Activated CD8-positive, alpha-beta memory T cell treated with anti-CD3 and anti-CD28 coated beads, Interleukin-2, amount 10 ng/mL, durations not matched to agents 7 days and 5 days (primary cell): Measurements from ENCODE around the gene RAET1L. TPM values are rescaled to one million over a fixed set of nuclear protein-coding genes. Genes with fewer than 3 reads are reported as not detected.
"Not testable (repeated sequence)": the region's sequence is repeated elsewhere in the genome, so short reads cannot be mapped to it uniquely, and the experiment has no call there.

Experiments
- ATAC-seq: fragments of 150-1000 bp; cut with Tn5 transposase; one replicate; pipeline ENCODE4 v1.10.0; 2021; ENCODE audit warnings: moderate library complexity
- CTCF ChIA-PET: fragments of 350-600 bp; sonication (Branson Sonifier 250); formaldehyde crosslinking; loops from one replicate; lab custom pipeline; 2021; ENCODE audit warnings: antibody characterized with exemption; lab: Charles Lee
- DNase-seq: peaks from one replicate; pipeline ENCODE4 v3.0.0-alpha.2; 2020
- H3K27ac Mint-ChIP-seq: one replicate; pipeline ENCODE4 v1.8.0; 2021; ENCODE audit warnings: mild to moderate bottlenecking, mixed read lengths
- H3K27me3 Mint-ChIP-seq: one replicate; pipeline ENCODE4 v1.8.0; 2021; ENCODE audit warnings: mixed read lengths
- H3K36me3 Mint-ChIP-seq: one replicate; pipeline ENCODE4 v1.8.0; 2021; ENCODE audit warnings: mild to moderate bottlenecking, mixed read lengths
- H3K4me1 Mint-ChIP-seq: one replicate; pipeline ENCODE4 v1.8.0; 2021; ENCODE audit warnings: mixed read lengths
- H3K4me3 Mint-ChIP-seq: one replicate; pipeline ENCODE4 v1.8.0; 2021; ENCODE audit warnings: mild to moderate bottlenecking, moderate library complexity, mixed read lengths
- H3K9me3 Mint-ChIP-seq: one replicate; pipeline ENCODE4 v1.8.0; 2022; ENCODE audit warnings: low read depth, mixed read lengths
- total RNA-seq, 2 experiments: library from RNA; stranded (reverse); gene quantifications; one replicate each; pipeline ENCODE4 v1.2.3, GENCODE V29; 2021

Gene RAET1L
- total RNA-seq, result not detected

- Mint-ChIP-seq H3K27me3 (peaks cover 66% of the 10 kb centered on the region), H3K27ac (no peak within 1 kb of the TSS), H3K4me3 (no peak within 1 kb of the TSS), H3K9me3 (no peaks in the 10 kb centered on the region), H3K4me1 (peaks cover 7% of the 10 kb centered on the region), H3K36me3 (no peaks in the 10 kb centered on the region)
- ATAC-seq, result peak; percentile 48
- CTCF ChIA-PET, result interaction anchor here (0.6 to 1.0 kb wide), 3 partner anchors 9 to 64 kb away, joined by 3 read pairs; no protein-coding TSS in a partner anchor
- DNase-seq, result no peak
Measured at GRCh38 chr6:150025201-150025917, at the start of gene RAET1L. Gene RAET1L, minus strand, starts transcription at chr6:150025532. Its CDS starts 61 bp downstream, at chr6:150025471.

GRCh38 chr6:150075034-150075421 is 49.7 kb upstream of the RAET1L start:
- peaks cover 44% of the 10 kb centered on the region for H3K27me3 Mint-ChIP-seq

GRCh38 chr6:150074396-150075033 is 49.2 kb upstream of the RAET1L start:
- CTCF ChIA-PET, result interaction anchor here (1.2 kb wide), 1 partner anchor 226 kb away, joined by 3 read pairs; no protein-coding TSS in a partner anchor

More at GRCh38 chr6:150075034-150075421, 49.7 kb upstream of the RAET1L start:
- CTCF ChIA-PET, result interaction anchor here (1.8 kb wide), 1 partner anchor 14 kb away, joined by 6 read pairs; no protein-coding TSS in a partner anchor
- Mint-ChIP-seq H3K27ac (no peak overlapping the region), H3K9me3 (no peaks in the 10 kb centered on the region), H3K36me3 (no peaks in the 10 kb centered on the region), H3K4me3 (no peak overlapping the region), H3K4me1 (peaks cover 66% of the 10 kb centered on the region)
- DNase-seq (no peak), ATAC-seq (no peak)

GRCh38 chr6:150072201-150072600 is 46.9 kb upstream of the RAET1L start:
- no peak overlapping the region for H3K4me3 Mint-ChIP-seq
- H3K4me1 Mint-ChIP-seq, result peaks cover 55% of the 10 kb centered on the region
- DNase-seq (peak; percentile 90), ATAC-seq (peak; percentile 53)
- no peaks in the 10 kb centered on the region for H3K9me3 Mint-ChIP-seq
- CTCF ChIA-PET, result interaction anchor here (0.8 to 1.3 kb wide), 3 partner anchors 9 to 346 kb away, joined by 3 to 5 read pairs (median 3); no protein-coding TSS in a partner anchor
- no peaks in the 10 kb centered on the region for H3K36me3 Mint-ChIP-seq
- H3K27me3 Mint-ChIP-seq, result peaks cover 31% of the 10 kb centered on the region
- peak overlapping the region; percentile 45 for H3K27ac Mint-ChIP-seq

More at GRCh38 chr6:150074396-150075033, 49.2 kb upstream of the RAET1L start:
- not testable (repeated sequence) for H3K4me3 Mint-ChIP-seq, H3K27ac Mint-ChIP-seq, ATAC-seq, DNase-seq, H3K9me3 Mint-ChIP-seq, H3K36me3 Mint-ChIP-seq
- Mint-ChIP-seq H3K27me3 (peaks cover 42% of the 10 kb centered on the region), H3K4me1 (peaks cover 61% of the 10 kb centered on the region)

GRCh38 chr6:150070236-150070818 is 45.0 kb upstream of the RAET1L start:
- H3K27me3 Mint-ChIP-seq, result peaks cover 33% of the 10 kb centered on the region
- peak overlapping the region; percentile 26 for H3K27ac Mint-ChIP-seq
- H3K4me3 Mint-ChIP-seq, result no peak overlapping the region
- CTCF ChIA-PET, result interaction anchor here (0.9 to 3.4 kb wide), 16 partner anchors 10 to 572 kb away, joined by 3 to 45 read pairs (median 5); no protein-coding TSS in a partner anchor
- no peaks in the 10 kb centered on the region for H3K9me3 Mint-ChIP-seq
- peaks cover 37% of the 10 kb centered on the region for H3K4me1 Mint-ChIP-seq
- DNase-seq (no peak), ATAC-seq (no peak)
- no peaks in the 10 kb centered on the region for H3K36me3 Mint-ChIP-seq

- H3K4me3 Mint-ChIP-seq, result no peak overlapping the region
- ATAC-seq (no peak), DNase-seq (no peak)
- H3K9me3 Mint-ChIP-seq, result no peaks in the 10 kb centered on the region
- CTCF ChIA-PET, result interaction anchor here (2.4 to 3.4 kb wide), 3 partner anchors 10 to 326 kb away, joined by 15 to 45 read pairs (median 26); no protein-coding TSS in a partner anchor
- H3K27me3 Mint-ChIP-seq, result peaks cover 28% of the 10 kb centered on the region
- no peak overlapping the region for H3K27ac Mint-ChIP-seq
- no peaks in the 10 kb centered on the region for H3K36me3 Mint-ChIP-seq
- peaks cover 34% of the 10 kb centered on the region for H3K4me1 Mint-ChIP-seq
Measured at GRCh38 chr6:150069706-150070105, 44.4 kb upstream of the RAET1L start.

GRCh38 chr6:150068720-150069648 is 43.7 kb upstream of the RAET1L start, which contains the start of gene ULBP3:
Gene ULBP3, minus strand, starts transcription at chr6:150069121. Its CDS starts 55 bp downstream, at chr6:150069066.
- Mint-ChIP-seq H3K36me3 (no peaks in the 10 kb centered on the region), H3K27ac (peak within 1 kb of the TSS; percentile 26), H3K27me3 (peaks cover 21% of the 10 kb centered on the region), H3K9me3 (no peaks in the 10 kb centered on the region), H3K4me3 (peak within 1 kb of the TSS; percentile 69), H3K4me1 (peaks cover 31% of the 10 kb centered on the region)
- DNase-seq (peak; percentile 85), ATAC-seq (peak; percentile 87)
- CTCF ChIA-PET, result interaction anchor here (0.7 to 3.4 kb wide), 8 partner anchors 11 to 327 kb away, joined by 3 to 45 read pairs (median 8); no protein-coding TSS in a partner anchor

GRCh38 chr6:150068151-150068550 is 42.8 kb upstream of the RAET1L start:
- DNase-seq (no peak), ATAC-seq (no peak)
- peak overlapping the region; percentile 69 for H3K4me3 Mint-ChIP-seq
- H3K9me3 Mint-ChIP-seq, result no peaks in the 10 kb centered on the region
- H3K36me3 Mint-ChIP-seq, result no peaks in the 10 kb centered on the region
- H3K4me1 Mint-ChIP-seq, result peaks cover 27% of the 10 kb centered on the region
- peaks cover 17% of the 10 kb centered on the region for H3K27me3 Mint-ChIP-seq
- H3K27ac Mint-ChIP-seq, result no peak overlapping the region
- CTCF ChIA-PET, result interaction anchor here (0.7 to 3.4 kb wide), 6 partner anchors 12 to 321 kb away, joined by 3 to 45 read pairs (median 5); no protein-coding TSS in a partner anchor

GRCh38 chr6:150065083-150065482 is 39.8 kb upstream of the RAET1L start:
- ATAC-seq (no peak), DNase-seq (no peak)
- Mint-ChIP-seq H3K9me3 (no peaks in the 10 kb centered on the region), H3K4me1 (peaks cover 10% of the 10 kb centered on the region), H3K27ac (no peak overlapping the region), H3K36me3 (no peaks in the 10 kb centered on the region), H3K4me3 (no peak overlapping the region), H3K27me3 (peaks cover 13% of the 10 kb centered on the region)
- CTCF ChIA-PET, result no interaction called here

GRCh38 chr6:150063640-150064039 is 38.3 kb upstream of the RAET1L start:
- Mint-ChIP-seq H3K27me3 (peaks cover 13% of the 10 kb centered on the region), H3K9me3 (no peaks in the 10 kb centered on the region), H3K4me3 (no peak overlapping the region), H3K27ac (no peak overlapping the region), H3K36me3 (no peaks in the 10 kb centered on the region), H3K4me1 (peaks cover 14% of the 10 kb centered on the region)
- DNase-seq, result no peak
- no peak for ATAC-seq
- CTCF ChIA-PET, result interaction anchor here (1.2 kb wide), 1 partner anchor 11 kb away, joined by 3 read pairs; no protein-coding TSS in a partner anchor

GRCh38 chr6:150059973-150060372 is 34.6 kb upstream of the RAET1L start:
- not testable (repeated sequence) for H3K36me3 Mint-ChIP-seq, H3K4me3 Mint-ChIP-seq, H3K27ac Mint-ChIP-seq, H3K9me3 Mint-ChIP-seq
- peaks cover 12% of the 10 kb centered on the region for H3K4me1 Mint-ChIP-seq
- DNase-seq (peak; percentile 73), ATAC-seq (peak; percentile 85)
- CTCF ChIA-PET, result interaction anchor here (0.8 to 2.4 kb wide), 4 partner anchors 11 to 514 kb away, joined by 3 to 12 read pairs (median 4); partner anchors contain the start of gene PPIL4
- peaks cover 20% of the 10 kb centered on the region for H3K27me3 Mint-ChIP-seq

GRCh38 chr6:150058986-150059385 is 33.7 kb upstream of the RAET1L start:
- ATAC-seq, result no peak
- H3K27me3 Mint-ChIP-seq, result peaks cover 30% of the 10 kb centered on the region
- no peak for DNase-seq
- H3K4me1 Mint-ChIP-seq, result peaks cover 12% of the 10 kb centered on the region
- CTCF ChIA-PET, result interaction anchor here (1.4 to 2.4 kb wide), 3 partner anchors 12 to 22 kb away, joined by 3 to 12 read pairs (median 4); no protein-coding TSS in a partner anchor
- H3K27ac Mint-ChIP-seq, result no peak overlapping the region
- no peak overlapping the region for H3K4me3 Mint-ChIP-seq
- no peaks in the 10 kb centered on the region for H3K36me3 Mint-ChIP-seq
- H3K9me3 Mint-ChIP-seq, result no peaks in the 10 kb centered on the region
